GM10266 (cell line): ENCODE data around the gene ZNF236.

Experiments used
- DNase-seq: peaks from one replicate; pipeline ENCODE4 v3.0.0; 2012; ENCODE audit errors: extremely low spot score
- TF ChIP-seq, protein P1 (sequence below): IDR thresholded peaks from 2 replicates; pipeline ENCODE4 v1.5.1; 2012; ENCODE audit warnings: mild to moderate bottlenecking, low read depth; ENCODE audit not compliant: control insufficient read depth, insufficient read depth; ENCODE audit errors: missing control alignments

The ZNF236 gene

DNA sequence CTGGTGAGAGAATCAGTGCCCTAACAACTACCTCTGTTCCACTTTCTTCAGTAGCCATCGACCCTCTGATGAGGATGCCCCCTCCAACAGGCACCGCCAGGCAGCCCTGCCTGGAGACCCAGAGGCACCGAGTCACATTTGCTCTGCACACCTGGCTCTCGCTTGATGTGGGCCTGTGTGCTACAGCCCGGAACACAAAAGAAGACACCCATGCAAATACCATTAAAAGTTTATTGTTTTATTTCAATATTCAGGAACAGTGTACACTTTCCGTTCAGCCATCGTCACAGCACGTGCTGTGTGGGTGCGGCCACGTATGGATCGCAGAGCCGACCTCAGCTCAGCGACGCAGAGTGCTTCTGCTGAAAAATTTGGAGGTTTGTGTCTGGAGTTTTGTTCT, 156.3 kb downstream of the ZNF236 start:
- no peak for DNase-seq
- TF ChIP-seq, protein P1, sequence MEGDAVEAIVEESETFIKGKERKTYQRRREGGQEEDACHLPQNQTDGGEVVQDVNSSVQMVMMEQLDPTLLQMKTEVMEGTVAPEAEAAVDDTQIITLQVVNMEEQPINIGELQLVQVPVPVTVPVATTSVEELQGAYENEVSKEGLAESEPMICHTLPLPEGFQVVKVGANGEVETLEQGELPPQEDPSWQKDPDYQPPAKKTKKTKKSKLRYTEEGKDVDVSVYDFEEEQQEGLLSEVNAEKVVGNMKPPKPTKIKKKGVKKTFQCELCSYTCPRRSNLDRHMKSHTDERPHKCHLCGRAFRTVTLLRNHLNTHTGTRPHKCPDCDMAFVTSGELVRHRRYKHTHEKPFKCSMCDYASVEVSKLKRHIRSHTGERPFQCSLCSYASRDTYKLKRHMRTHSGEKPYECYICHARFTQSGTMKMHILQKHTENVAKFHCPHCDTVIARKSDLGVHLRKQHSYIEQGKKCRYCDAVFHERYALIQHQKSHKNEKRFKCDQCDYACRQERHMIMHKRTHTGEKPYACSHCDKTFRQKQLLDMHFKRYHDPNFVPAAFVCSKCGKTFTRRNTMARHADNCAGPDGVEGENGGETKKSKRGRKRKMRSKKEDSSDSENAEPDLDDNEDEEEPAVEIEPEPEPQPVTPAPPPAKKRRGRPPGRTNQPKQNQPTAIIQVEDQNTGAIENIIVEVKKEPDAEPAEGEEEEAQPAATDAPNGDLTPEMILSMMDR = no peak

DNA sequence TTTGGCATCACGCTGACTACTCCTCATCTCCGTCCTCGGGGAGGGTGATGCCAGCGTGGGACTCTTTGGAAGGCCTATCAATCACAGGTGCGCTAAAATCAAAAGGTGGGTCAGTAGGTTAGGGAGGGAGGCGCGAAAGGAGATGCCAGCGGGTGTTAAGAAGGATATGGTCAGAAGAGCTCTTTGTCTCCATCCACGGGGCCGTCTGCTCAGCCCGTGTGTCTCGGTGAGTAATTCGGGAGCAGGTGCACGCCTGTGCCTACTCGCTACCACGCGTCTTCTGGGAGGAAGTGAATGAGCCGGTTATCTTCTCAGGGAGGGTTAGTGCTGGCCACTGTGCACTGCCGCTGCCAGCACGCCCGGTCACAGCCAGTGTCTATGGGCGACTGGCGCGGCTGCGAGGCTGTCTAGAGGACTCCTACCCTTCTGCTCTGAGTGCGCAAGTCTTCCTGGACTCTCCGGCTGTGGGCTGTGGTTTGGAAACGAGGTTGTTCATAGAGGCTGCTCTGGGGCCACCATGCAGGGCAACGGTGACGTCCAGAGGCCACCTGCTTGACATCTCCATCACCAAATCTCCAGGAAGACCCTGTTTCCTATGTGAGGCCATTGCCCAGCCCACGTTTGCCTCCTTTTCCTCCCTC, 156.9 kb downstream of the ZNF236 start:
- TF ChIP-seq, protein P1 = no peak
- no peak for DNase-seq

DNA sequence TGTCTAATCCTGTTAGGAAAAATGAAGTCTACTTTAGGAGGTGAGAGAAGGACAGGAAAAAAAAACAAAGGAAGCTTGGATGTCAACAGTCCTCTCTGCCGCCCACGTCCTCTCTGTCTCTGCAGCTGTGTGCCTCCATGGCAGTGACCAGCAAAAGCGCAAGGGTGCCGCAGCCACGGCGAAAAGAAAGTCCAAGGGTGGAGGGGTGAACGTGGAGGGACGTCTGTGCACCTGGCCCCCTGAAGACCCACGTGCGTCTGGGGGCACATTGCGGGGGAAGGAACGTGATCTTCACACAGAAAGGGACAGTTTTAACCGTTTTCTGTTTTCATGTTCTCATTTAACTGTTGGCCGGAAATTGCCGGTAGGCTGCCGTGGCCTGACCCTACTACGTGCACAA, 157.5 kb downstream of the ZNF236 start:
- TF ChIP-seq, protein P1 = no peak

DNA sequence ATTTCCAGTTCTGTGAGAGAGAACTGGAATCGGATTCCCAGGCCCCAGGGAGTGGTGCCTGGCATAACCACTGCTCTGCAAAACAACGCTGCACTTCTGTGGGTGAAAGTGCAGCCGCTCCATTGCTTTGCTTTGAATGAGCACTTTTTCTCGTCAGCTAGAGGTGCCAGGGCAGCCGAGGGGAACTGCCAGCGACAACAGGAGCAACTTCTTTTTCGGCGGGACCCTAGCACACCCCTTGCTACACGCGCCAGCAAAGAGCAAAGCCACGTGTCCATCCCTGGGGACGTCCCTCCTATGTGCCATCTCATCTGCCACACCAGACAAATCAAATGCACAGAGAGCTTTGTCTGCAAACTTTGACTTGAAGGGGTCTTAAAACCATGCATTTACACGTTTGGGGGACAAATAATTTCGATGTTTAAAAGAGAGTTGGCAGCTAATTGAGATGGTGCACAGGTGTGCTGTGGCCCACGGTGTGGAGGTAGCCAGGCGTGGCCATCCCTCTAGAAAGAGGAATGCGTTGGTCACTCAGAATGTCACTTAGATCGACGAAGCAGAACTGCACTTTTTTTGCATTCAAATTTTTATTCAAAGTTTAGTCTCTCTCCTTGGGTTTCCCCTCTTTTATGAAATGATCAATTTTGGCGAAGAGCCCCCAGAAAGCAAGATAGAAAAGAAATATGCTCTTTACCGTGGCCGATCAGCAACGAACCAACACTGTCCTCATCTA, 158.5 kb downstream of the ZNF236 start:
- DNase-seq = no peak
- TF ChIP-seq, protein P1 = no peak

More for the DNA sequence above, 157.5 kb downstream of the ZNF236 start:
- DNase-seq = no peak

DNA sequence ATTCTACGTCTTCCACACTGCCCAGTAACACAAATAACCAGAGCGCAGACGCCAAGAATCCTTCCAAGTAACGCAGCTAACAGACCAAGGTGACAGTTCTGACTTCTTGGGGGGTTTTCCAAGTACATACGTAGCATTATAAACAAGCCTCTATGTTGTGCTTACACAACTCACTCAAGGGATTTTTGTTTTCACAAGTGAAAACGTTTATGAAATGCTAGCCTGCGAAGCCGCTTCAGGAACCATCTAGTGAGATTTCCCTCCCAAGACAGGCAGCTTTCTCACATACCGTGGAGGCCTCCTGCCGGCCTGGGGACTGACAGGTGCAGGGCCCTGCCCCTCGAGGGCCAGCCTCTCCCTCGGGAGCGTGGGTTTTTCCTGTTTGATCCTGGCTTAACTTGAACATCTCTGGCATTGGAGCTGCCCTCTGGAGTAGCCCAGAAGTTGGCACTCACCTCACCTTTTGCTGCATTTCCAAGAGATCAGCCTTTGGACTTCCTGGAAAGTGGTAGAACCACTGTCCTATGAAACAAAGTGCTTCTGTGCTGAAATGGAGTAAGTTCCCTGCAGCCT, 159.1 kb downstream of the ZNF236 start:
- TF ChIP-seq, protein P1 = peak; percentile 39
- peak; percentile 72 for DNase-seq

DNA sequence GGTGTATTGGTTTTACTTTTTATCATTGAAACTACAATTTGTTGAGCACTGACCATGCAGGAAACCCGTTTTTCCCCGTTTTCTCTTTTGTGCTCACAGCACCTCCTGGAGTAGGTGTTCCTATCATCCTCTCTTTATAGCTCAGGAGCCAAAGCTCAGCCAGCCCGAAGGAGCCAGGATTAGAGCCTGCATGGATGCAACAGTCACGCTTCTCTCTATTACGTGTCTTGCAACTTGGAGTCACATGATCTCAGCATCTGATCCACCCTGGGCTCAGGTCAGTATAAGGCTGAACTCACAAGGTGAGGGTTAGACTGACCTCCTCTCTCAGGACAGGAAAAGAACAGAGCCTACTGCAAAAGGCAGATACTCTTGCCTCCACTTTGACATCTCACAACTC, 159.7 kb downstream of the ZNF236 start:
- DNase-seq = no peak
- TF ChIP-seq, protein P1 = no peak
